GM21367 (cell line): ENCODE measurements around the gene NDST4.
"Not testable (repeated sequence)": the region's sequence is repeated elsewhere in the genome, so short reads cannot be mapped to it uniquely, and the experiment has no call there.

Experiments
- ATAC-seq: cut with Tn5 transposase; IDR thresholded peaks from one replicate; pipeline ENCODE4 v1.9.1; 2021; ENCODE audit not compliant: unreplicated experiment

NDST4 gene

GRCh38 chr4:115058533-115058932 lies 54.9 kb downstream of the NDST4 start:
- ATAC-seq = no peak

DNA sequence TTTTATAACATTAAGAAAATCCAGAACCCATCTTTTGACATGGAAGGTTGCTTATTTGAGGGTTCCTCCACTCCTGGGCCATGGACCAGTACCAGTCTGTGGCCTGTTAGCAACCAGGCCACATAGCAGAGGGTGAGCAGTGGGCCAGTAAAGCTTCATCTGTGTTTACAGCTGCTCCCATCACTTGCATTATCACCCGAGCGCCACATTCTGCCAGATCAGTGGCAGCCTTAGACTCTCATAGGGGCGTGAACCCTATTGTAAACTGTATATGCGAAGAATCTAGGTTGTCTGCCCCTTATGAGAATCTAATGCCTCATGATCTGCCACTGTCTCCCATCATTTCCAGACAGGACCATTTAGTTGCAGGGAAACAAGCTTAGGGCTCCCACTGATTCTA lies 58.6 kb downstream of the NDST4 start:
- ATAC-seq = no peak

GRCh38 chr4:115053313-115053712 lies 60.1 kb downstream of the NDST4 start:
- ATAC-seq = no peak

DNA sequence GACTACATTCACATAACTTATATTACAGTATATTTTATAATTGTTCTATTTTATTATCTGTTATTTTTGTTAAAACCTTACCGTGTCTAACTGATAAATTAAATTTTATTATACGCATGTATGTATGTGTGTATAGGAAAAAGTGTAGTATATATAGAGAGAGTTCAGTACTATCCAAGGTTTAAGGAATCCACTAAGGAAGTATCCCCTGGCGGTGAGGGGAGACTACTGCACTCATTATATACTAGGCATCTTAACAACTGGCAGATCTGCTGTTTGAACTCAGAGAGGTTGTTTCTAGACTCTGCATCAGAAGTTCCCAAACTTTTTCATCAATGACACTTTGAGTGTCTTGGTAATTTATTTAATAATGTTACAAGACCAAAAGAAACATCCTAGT lies 70.9 kb downstream of the NDST4 start:
- peak; percentile 44 for ATAC-seq

- no peak for ATAC-seq
These were observed 83.1 kb downstream of the NDST4 start for GRCh38 chr4:115030281-115030680.

GRCh38 chr4:115028682-115029410 lies 84.6 kb downstream of the NDST4 start:
- ATAC-seq = no peak

GRCh38 chr4:114999880-115000279 lies 113.5 kb downstream of the NDST4 start:
- no peak for ATAC-seq

GRCh38 chr4:114998316-114998715 lies 115.1 kb downstream of the NDST4 start:
- ATAC-seq = no peak

GRCh38 chr4:114997576-114998247 lies 115.7 kb downstream of the NDST4 start:
- ATAC-seq = no peak

DNA sequence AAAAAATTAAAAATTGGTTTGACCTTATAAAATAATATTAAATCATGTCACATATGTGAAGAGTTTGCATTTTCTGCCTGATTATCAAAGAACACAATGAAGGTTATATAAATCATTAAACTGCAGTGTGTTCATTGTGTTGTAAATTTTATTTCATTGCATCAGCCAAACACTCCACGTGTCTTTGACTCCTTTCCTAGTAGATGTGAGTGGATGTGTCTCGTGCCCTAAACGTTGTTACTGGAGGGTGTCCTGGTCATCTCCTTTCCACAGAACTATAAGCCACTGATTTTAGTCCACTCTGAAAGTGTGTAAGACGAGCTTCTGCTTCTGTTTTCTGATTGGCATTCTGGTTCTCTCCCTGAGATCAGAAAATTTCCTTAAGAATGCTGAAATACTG lies 127.3 kb downstream of the NDST4 start:
- no peak for ATAC-seq

DNA sequence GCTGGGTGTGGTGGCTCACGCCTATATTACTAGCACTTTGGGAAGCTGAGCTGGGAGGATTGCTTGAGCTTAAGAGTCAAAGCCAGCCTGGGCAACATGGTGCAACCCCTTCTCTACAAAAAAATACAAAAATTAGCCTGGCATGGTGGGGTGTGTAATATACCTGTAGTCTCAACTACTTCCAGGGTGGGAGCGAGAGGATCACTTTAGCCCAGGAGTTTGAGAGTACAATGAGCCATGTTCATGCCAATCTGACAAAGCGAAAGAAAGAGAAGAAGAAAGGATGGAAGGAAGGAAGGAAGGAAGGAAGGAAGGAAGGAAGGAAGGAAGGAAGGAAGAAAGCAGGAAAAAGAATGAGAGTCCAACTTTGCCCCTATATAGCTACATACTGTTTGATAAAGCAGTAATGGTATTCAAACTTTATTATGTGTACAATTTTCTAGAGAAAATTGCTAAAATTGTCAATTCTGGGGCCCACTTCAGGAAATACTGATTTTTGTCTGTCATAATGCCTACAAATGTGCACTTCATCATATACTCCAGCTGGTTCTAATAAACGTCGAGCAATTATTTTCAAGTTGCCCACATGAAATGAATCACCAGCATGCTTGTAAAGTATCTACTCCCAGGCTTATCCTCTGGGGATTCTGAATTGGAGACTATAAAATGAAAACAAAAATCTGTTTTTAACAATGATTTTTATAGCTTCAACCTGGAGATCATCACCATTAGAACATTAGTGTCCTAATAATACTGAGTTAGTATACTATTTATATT lies 132.3 kb downstream of the NDST4 start:
- ATAC-seq = no peak

- ATAC-seq = not testable (repeated sequence)
These were observed 133.0 kb downstream of the NDST4 start for GRCh38 chr4:114980399-114980798.

- ATAC-seq = no peak
These were observed 136.5 kb downstream of the NDST4 start for GRCh38 chr4:114976901-114977300.

GRCh38 chr4:114964026-114964425 lies 149.4 kb downstream of the NDST4 start:
- no peak for ATAC-seq

GRCh38 chr4:114945616-114946015 lies 167.8 kb downstream of the NDST4 start:
- no peak for ATAC-seq

DNA sequence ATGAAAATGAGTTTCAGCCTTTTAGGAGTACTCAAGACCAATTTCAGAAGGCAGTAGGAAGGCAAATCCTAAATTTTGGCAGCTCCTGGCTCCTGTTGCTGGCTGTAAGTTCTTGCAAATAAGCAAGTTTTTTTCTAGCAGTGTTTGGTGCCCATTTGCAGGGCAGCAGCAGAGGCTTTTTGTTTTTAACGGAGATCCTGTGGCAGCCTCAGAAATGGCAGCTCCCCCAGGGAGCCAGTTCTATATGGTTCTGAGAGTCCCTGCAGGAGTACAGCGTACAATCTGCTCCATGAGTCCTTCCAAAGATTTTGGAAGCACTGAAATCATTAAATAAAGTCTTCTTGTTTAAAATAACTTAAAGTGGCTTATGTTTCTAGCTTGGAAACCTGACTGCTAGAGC lies 171.9 kb downstream of the NDST4 start:
- no peak for ATAC-seq

DNA sequence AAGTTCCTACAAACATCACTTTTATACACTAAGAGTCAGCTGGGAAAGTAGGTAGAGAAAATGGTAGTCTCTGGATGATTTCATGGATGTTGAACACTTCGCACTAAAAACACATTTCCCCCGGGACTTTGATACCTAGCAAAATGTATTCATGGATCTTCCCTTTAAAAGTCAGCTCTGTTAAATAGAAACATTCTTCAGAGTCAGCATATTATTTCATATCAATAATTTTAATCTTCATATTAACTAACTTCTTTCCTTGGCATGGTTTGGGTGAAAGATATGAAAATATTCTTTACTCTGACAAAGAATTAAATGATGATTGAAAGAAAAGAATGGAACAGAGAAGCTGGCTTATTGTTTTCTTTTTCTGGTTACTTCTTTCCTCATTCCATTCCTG lies 185.5 kb downstream of the NDST4 start:
- ATAC-seq = no peak

GRCh38 chr4:114926583-114926982 lies 186.8 kb downstream of the NDST4 start:
- no peak for ATAC-seq

- ATAC-seq = no peak
These were observed 189.1 kb downstream of the NDST4 start for GRCh38 chr4:114924311-114924710.

- ATAC-seq = no peak
These were observed 190.9 kb downstream of the NDST4 start for GRCh38 chr4:114922592-114922933.

- no peak for ATAC-seq
These were observed 191.4 kb downstream of the NDST4 start for GRCh38 chr4:114921790-114922591.
